Measurements from ENCODE around the gene NUDT17. TPM values are rescaled to one million over a fixed set of nuclear protein-coding genes. Genes with fewer than 3 reads are reported as not detected.

NUDT17 gene
- polyA plus RNA-seq, 1 donor, result 7.0 TPM

DNA sequence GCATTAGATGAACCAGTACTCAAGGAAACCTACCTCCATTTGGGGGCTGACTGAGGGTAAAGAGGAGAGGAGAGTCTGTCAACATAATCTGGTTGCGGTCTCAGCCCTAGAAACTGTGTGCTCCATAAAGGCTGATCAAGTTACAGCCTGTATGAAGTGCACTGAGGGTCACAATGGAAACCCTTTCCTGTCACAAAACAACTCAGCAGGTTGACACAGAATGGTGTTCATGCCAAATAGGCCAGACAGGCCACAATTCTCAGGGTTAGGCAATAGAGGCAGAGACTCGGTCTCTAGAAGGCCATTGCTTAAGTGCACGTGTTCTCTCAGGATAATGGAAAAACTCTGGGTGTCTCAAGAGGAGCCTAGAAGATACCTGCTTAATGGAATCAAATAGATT, 44.3 kb downstream of the NUDT17 start:
- no peak for DNase-seq

DNA sequence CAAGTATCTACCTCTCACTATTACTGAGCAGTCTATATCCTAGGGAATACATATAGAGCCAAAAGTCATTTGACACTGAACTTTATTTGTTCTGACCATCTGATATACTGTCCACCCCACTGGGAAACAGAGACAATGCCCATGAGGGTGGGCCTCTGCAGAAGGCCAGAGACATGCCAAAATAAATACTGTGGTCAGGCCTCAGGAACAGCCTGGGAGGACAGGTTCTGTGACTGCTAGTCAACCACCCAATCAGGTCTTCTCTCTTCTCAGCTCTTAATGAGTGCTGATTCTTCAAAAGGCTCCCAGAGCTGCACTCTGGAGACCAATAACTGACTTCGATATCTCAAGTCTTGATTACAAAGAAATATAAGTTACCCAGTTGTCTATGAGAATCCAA, 45.7 kb downstream of the NUDT17 start:
- no peak for DNase-seq

DNA sequence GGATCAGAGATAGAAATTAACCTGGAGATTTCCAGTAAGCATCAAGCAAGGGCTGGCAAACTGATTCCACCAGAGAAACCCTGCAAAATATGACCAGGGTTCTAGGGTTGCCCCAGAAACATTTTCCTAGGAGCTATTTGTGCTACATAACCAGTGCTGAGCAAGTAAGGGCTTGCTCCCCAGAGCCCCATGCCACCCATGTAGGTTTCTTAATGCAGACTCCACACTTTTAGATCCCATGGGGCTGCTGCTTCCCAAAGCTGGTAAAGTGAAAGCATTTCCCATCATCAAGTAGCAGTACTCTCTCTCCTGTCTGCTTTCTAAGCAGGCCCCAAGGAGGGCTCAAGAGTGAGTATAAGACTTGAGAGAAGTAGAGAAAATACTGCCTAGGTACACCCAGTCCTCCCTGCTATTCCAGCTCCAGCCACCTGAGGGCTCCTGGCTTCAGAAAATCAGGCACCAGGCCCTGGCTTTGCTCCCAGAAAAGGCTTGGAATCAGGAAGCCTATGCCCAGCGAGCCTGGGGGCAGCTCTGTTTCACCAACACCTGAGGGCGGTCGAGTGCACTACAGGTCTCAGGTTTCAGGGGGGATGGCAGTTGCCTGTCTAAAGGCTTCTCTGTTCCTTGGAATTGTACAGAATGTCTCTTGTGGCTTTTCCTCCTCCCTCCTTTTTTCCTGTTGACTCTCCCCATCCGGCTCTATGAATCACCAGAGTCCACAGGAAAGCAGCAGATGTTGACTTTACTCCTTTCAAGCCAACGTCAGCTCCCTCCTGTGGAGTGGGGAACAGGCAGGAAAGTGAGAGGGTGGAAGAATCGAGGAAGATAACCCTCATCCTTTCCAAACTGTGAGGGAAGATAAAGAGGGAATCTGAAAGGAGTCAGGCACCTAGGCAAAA, 46.4 kb downstream of the NUDT17 start:
- DNase-seq, result peak; percentile 96

DNA sequence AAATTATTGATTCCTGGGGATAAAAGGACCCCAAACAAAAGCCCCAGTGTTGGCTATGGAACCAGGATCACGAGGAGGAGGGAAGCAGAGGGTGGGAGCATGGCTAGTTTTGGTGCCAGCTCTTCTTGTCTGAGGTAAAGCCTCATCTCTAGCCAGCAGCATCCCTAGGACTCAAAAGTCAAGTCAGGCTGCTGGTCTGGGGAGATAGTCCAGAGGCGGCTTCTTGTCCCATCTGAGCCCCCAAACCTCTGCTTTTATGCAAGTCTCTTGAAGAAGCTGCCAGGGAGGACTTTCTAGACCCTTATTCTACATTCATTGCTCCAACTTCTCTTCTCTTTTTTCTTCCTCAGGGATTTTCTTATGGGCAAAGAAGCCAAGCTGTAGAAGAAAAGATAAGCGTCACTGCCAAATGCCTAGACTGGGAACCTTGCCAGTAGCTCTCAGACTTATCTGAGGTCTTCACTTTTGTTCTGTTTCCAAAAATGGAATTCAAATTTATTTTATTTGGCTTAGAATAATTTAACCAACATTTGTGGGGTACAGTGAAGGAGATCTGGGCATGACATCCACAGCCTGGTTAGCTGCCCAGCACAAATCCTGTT, 47.2 kb downstream of the NUDT17 start:
- DNase-seq, result no peak

DNA sequence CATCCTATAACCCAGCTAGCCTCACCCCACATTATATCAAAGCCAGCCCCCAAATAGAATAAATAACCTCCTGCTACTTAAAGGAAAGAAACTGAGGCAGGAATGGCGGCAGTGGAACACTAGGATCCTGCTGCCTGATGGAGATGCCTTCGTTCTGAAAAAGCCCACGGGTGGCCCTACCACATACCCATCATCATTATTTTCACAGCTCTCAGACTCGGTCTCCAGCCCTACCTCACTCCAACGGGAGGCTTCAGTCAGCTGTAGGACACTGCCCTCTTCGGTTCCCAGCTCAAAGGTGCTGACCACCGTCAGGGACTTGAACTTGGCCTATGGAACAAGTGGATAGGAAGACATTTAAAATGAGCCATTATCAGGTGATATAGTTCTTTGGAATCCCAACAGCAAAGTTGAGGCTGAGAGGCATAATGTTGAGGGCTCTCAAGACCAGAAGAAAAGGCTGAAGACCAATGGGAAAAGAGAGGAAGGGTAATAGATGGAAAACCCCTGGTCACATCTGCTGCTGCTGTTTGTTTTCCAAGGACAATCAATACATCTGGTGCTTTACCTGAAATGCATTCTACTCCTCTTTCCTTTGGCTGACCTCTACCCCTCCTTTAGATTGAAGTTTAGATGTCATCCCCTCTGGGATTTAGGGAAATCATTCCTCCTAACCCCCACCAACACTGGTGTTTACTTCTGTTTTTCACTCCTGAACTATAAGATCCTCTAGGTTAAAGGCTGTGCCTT, 48.1 kb downstream of the NUDT17 start:
- DNase-seq, result no peak

DNA sequence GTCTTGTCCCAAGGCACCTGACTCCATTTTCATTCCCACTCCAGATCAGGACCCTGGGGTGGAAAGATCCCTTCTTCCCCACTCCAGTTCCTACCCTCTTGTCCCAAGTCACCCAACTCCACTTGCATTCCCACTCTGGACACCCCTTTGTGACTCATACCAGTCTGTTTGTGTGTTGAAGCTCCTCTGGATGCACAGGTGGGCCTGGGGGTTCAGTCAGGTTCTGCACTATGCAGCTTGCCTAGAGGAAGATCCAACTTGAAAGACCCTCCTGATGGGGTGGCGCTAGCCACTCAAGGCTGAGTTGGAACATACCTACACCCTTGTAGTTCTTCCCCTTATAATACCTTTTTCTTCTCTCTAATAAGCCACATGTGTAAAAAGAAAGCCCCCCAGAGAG, 50.0 kb downstream of the NUDT17 start:
- DNase-seq, result no peak

DNA sequence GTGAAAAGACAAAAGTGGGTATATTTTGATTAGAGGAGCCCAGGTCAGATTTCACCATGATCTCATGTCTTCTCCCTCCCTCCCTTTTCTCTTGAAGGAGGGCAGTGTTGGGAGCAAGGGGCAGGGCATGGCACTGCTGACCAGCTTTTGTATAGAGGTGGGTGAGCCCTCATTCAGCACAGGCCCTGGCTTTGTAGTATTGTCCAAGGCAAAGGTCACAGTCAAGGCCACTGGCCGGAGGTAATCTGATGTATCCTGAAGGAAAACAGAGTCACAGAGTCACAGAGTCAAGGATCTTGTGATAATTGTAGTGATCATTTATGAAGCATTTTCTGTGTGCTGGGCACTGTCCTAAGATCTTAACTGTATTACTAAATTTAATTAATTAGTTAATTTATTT, 52.5 kb downstream of the NUDT17 start:
- no peak for DNase-seq

Other genes starting within 250 kb of the NUDT17 start
- gene GPR89A, start 237.6 kb upstream of the NUDT17 start, polyA plus RNA-seq (ENCODE audit: insufficient read length), result 55.5 TPM
- 192 TPM for gene PDZK1, start 138.3 kb upstream of the NUDT17 start, polyA plus RNA-seq (ENCODE audit: insufficient read length)
- gene CD160, start 126.1 kb upstream of the NUDT17 start, polyA plus RNA-seq (ENCODE audit: insufficient read length), result 3.5 TPM
- 25.6 TPM for gene RNF115, start 21.5 kb upstream of the NUDT17 start, polyA plus RNA-seq (ENCODE audit: insufficient read length)
- gene POLR3C, start 21.4 kb upstream of the NUDT17 start, polyA plus RNA-seq (ENCODE audit: insufficient read length), result 39.4 TPM
- 58.4 TPM for gene PIAS3, start 13.5 kb downstream of the NUDT17 start, polyA plus RNA-seq (ENCODE audit: insufficient read length)
- 1.9 TPM for gene ANKRD35, start 40.2 kb downstream of the NUDT17 start, polyA plus RNA-seq (ENCODE audit: insufficient read length)
- gene ITGA10, start 64.4 kb downstream of the NUDT17 start, polyA plus RNA-seq (ENCODE audit: insufficient read length), result 1.9 TPM
- gene PEX11B, start 73.1 kb downstream of the NUDT17 start, polyA plus RNA-seq (ENCODE audit: insufficient read length), result 60.7 TPM
- gene RBM8A, start 81.9 kb downstream of the NUDT17 start, polyA plus RNA-seq (ENCODE audit: insufficient read length), result 214 TPM
- gene LIX1L, start 112.4 kb downstream of the NUDT17 start, polyA plus RNA-seq (ENCODE audit: insufficient read length), result 26.3 TPM
- gene ANKRD34A, start 118.9 kb downstream of the NUDT17 start, polyA plus RNA-seq (ENCODE audit: insufficient read length), result 0.57 TPM
- 33.4 TPM for gene POLR3GL, start 119.1 kb downstream of the NUDT17 start, polyA plus RNA-seq (ENCODE audit: insufficient read length)
- gene TXNIP, start 150.9 kb downstream of the NUDT17 start, polyA plus RNA-seq (ENCODE audit: insufficient read length), result 360 TPM
- gene HJV, start 176.1 kb downstream of the NUDT17 start, polyA plus RNA-seq (ENCODE audit: insufficient read length), result 0.13 TPM